GM18870 (cell line): Measurements from ENCODE around the gene B4GALNT4.
"Not testable (repeated sequence)": the region's sequence is repeated elsewhere in the genome, so short reads cannot be mapped to it uniquely, and the experiment has no call there.

Source experiments
- ATAC-seq: cut with Tn5 transposase; IDR thresholded peaks from one replicate; pipeline ENCODE4 v1.9.1; 2021; ENCODE audit warnings: moderate library complexity; ENCODE audit not compliant: unreplicated experiment

B4GALNT4 gene

GRCh38 chr11:373716-374551 lies 4.6 kb downstream of the B4GALNT4 start:
- ATAC-seq: no peak

- no peak for ATAC-seq
Measured at GRCh38 chr11:375065-376025, 6.0 kb downstream of the B4GALNT4 start.

GRCh38 chr11:376531-377173 lies 7.4 kb downstream of the B4GALNT4 start:
- ATAC-seq: no peak

GRCh38 chr11:377174-377865 lies 8.0 kb downstream of the B4GALNT4 start:
- ATAC-seq: no peak

DNA sequence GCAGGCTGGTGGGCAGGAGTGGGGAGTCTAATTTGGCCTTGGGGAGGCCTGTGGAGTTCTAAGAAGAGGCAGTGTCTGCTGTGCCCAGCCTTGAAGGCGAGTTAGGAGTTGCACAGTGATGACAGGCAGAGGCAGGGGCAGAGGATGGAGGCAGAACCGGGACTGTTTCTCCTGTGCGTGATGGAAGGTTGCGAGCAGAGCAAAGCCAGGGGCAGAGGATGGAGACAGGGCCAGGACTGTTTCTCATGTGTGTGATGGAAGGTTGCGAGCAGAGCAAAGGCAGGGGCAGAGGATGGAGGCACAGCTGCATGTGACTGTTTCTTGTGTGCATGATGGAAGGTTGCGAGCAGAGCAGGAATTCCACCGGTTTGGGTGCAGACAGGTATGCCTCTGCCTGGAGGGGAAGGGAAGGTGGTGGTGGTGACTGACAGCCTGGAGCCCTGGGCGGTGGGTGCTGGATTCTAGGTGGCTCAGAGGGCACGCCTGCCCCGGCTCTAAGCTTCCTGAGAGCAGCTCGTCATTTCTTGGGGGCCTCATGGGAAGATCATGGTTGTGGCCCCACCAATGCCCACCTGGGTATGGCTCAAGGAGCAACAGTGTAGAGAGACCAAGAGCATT lies 8.7 kb downstream of the B4GALNT4 start:
- ATAC-seq: no peak

DNA sequence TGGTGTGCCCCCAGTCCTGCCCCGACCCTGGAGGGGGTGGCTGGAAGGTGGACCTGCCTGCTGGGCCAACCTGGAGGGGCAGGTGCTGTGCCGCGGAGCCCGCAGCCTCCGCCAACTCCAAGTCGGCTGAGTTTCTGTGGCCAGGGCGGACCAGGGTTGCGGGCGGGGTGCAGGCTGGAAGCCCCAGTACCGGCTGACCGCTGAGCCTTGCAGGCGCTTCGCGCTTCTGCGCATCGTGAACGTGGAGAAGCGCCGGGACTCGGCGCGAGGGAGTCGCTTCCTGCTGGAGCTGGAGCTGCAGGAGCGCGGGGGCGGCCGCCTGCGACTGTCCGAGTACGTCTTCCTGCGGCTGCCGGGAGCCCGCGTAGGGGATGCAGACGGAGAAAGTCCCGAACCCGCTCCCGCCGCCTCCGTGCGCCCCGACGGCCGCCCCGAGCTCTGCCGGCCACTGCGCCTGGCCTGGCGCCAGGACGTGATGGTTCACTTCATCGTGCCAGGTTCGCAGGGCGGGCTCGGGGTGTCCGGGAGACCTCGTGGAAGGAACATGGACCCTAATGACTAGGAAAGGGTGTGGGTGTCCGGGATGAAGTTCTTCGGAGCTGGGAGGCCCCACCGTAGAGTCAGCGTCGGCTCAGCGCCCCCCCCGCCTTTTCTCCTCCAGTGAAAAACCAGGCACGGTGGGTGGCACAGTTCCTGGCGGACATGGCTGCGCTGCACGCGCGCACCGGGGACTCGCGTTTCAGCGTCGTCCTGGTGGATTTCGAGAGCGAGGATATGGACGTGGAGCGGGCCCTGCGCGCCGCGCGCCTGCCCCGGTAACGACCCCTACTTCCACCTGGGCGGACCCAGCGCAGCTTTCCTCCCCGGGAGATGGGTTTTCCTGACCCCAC lies 10.2 kb downstream of the B4GALNT4 start:
- ATAC-seq: no peak

DNA sequence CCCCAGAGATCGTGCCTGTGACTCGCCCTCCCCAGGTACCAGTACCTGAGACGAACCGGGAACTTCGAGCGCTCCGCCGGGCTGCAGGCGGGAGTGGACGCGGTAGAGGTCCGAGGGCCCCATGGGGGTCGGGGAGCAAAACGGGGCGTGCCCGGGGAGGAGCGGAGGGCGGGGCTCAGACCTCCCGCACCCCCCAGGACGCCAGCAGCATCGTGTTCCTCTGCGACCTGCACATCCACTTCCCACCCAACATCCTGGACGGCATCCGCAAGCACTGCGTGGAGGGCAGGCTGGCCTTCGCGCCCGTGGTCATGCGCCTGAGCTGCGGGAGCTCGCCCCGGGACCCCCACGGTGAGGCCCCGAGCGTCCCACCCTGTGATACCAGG lies 10.8 kb downstream of the B4GALNT4 start:
- ATAC-seq: no peak

- ATAC-seq: no peak
Measured at GRCh38 chr11:380491-380890, 11.2 kb downstream of the B4GALNT4 start.

GRCh38 chr11:380996-381395 lies 11.7 kb downstream of the B4GALNT4 start:
- ATAC-seq: no peak

DNA sequence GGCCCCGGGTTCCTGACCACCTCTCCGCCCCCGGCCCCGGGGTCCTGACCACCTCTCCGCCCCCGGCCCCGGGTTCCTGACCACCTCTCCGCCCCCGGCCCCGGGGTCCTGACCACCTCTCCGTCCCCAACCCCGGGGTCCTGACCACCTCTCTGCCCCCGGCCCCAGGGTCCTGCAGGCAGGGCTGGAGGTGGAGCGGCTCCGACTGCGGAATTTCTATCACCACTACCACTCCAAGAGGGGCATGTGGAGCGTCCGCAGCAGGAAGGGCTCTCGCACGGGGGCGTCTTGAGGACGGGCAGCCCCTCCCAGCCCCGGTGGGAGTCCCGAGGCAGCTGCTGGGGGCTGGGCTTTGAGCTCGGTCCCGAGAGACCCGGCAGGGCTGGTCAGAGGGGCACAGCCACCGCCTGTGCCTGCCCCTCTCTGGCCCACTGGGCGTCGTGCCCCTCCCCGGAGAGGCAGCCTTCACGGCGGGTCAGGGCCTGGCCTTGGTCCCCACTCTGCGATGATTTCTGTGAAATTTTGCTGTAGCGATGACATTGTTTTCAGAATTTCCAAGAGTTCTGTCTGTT lies 12.3 kb downstream of the B4GALNT4 start:
- ATAC-seq: no peak

- ATAC-seq: no peak
Measured at GRCh38 chr11:382081-382629, 12.9 kb downstream of the B4GALNT4 start.

DNA sequence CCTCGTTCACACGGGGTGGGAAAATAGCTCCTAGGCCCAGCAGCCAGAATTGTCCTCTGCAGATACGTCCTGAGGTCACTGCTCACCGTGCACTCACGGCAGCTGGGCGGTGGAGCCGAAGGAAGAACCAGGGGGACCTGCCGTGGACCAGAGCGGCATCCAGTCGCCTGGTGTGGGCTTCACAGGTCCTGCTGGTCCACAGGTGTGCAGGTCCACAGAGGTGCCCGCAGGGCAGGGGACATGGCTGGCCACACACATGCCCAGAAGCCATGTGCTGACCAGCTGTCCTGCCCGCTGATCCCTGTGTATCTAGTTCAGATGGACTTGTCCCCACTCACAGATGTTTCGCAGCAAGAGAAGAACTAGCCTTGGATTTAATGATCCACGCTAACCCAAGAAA lies 14.1 kb downstream of the B4GALNT4 start:
- no peak for ATAC-seq

DNA sequence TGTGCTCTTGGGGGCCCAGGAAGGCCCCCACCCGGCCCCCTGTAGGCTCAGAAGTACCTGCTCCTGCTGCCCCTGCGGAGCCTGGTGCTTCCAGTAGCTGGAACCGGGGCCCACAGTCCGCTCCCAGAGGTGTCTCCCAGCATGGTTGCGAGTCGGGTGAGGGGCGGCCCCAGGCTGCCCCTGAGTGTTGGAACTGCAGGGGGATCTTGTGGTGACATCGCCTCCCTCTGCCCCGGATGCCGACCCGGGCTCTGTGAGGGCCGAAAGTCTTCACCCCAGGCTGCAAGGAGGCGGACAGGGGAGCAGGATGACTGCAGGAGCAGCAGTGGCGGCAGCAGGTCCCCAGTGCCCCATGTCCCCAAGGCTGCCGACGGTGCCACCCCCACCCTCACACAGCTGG lies 15.2 kb downstream of the B4GALNT4 start:
- ATAC-seq: no peak

- ATAC-seq: no peak
Measured at GRCh38 chr11:385594-386351, 16.5 kb downstream of the B4GALNT4 start.

GRCh38 chr11:386483-386882 lies 17.2 kb downstream of the B4GALNT4 start:
- ATAC-seq: no peak

GRCh38 chr11:387193-387793 lies 18.0 kb downstream of the B4GALNT4 start:
- ATAC-seq: no peak

DNA sequence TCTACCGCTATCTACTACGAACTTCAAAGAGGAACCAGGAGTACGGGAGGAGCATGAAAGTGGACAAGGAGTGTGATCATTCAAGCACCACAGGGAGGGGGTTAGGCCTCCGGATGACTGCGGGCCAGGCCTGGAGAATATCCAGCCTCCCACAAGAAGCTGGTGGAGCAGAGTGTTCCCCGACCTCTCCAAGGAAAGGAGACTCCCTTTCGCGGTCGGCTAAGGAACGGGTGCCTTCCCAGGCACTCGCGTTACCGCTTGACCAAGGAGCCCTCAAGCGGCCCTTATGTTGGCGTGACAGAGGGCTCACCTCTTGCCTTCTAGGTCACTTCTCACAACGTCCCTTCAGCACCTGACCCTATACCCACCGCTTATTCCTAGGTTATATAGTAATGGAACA lies 20.1 kb downstream of the B4GALNT4 start:
- ATAC-seq: not testable (repeated sequence)

GRCh38 chr11:390175-390574 lies 20.9 kb downstream of the B4GALNT4 start:
- ATAC-seq: no peak
